GM13977 (cell line): ENCODE results near the gene ABHD14A.
A peak's percentile ranks its signal among the peaks of the same experiment; 100 is the strongest.
"Not testable (repeated sequence)": the region's sequence is repeated elsewhere in the genome, so short reads cannot be mapped to it uniquely, and the experiment has no call there.

ENCODE experiments used
- DNase-seq: peaks from one replicate; pipeline ENCODE4 v3.0.0; 2012; ENCODE audit warnings: low spot score
- CTCF ChIP-seq: IDR thresholded peaks from 2 replicates; pipeline ENCODE4 v1.5.1; 2012; ENCODE audit warnings: mild to moderate bottlenecking, control low read depth; ENCODE audit not compliant: insufficient read depth; ENCODE audit errors: extremely low read depth, missing control alignments
- in situ Hi-C: fragments of 300-500 bp; cut with MboI; formaldehyde crosslinking; loops from one replicate; pipeline ENCODE4 v1.12.0; 2022; ENCODE audit warnings: low sequenced_read_pairs, low pct_unique_long_range_greater_than_20kb, mixed read lengths, inconsistent platforms; ENCODE audit not compliant: unreplicated experiment

ABHD14A gene

GRCh38 chr3:51974963-51975851 lies at the start of gene ABHD14A:
ABHD14A (plus strand) TSS chr3:51975064; CDS start chr3:51975136, 72 bp downstream.
- peak; percentile 3 for TF ChIP-seq CTCF
- DNase-seq, result peak; percentile 94
- in situ Hi-C loops, result no loop called here

- no peak for DNase-seq
- in situ Hi-C loops, result no loop called here
- TF ChIP-seq CTCF, result no peak
Measured at GRCh38 chr3:51927061-51927977, 47.5 kb upstream of the ABHD14A start.

- TF ChIP-seq CTCF, result no peak
- DNase-seq, result no peak
- in situ Hi-C loops, result no loop called here
Measured at GRCh38 chr3:51928438-51928837, 46.4 kb upstream of the ABHD14A start.

GRCh38 chr3:51928981-51929380 lies 45.9 kb upstream of the ABHD14A start:
- in situ Hi-C loops, DNase-seq: not testable (repeated sequence)

GRCh38 chr3:51929420-51930003 lies 45.4 kb upstream of the ABHD14A start:
- in situ Hi-C loops, result no loop called here
- TF ChIP-seq CTCF, result no peak
- DNase-seq, result no peak

GRCh38 chr3:51930439-51930838 lies 44.4 kb upstream of the ABHD14A start:
- in situ Hi-C loops, result no loop called here
- TF ChIP-seq CTCF, result no peak
- no peak for DNase-seq

- no peak for DNase-seq
- TF ChIP-seq CTCF, result no peak
- in situ Hi-C loops, result no loop called here
Measured at GRCh38 chr3:51931756-51932155, 43.1 kb upstream of the ABHD14A start.
